OCI-LY1 (cell line): Measurements from ENCODE around the gene SLC6A4.

Experiments
- CTCF ChIP-seq: fragments of 200-600 bp; sonication (generic), shearing (Covaris generic); IDR thresholded peaks from 2 replicates; pipeline ENCODE4 v1.5.1; 2017; ENCODE audit warnings: mild to moderate bottlenecking, antibody characterized with exemption, low read length, moderate library complexity, mixed read lengths
- EZH2 ChIP-seq: fragments of 200-600 bp; sonication (generic), shearing (Covaris generic); IDR thresholded peaks from 2 replicates; pipeline ENCODE4 v1.8.0; 2017; ENCODE audit warnings: borderline replicate concordance, mixed run types, mild to moderate bottlenecking, antibody characterized with exemption, low read length, moderate library complexity, mixed read lengths

GRCh38 chr17:30254150-30254549 is 18.7 kb upstream of the SLC6A4 start:
- no peak for TF ChIP-seq CTCF
- no peak for TF ChIP-seq EZH2
